Upper lobe of left lung (tissue), 4 donors: ENCODE measurements around the gene KIRREL3.

Experiments
- POLR2A ChIP-seq, 4 donors: fragments of 450-650 bp; IDR thresholded peaks; one replicate each; pipeline ENCODE4 v1.5.1; 2016 to 2017; ENCODE audit warnings: antibody characterized with exemption in 4 of 4, mild to moderate bottlenecking in 2 of 4
- TF ChIP-seq, protein P1 (sequence below), 6 experiments: fragments of 450-650 bp in 4 of 6; fragments of 200-600 bp in 2 of 6; sonication (generic) in 2 of 6; IDR thresholded peaks; one replicate each; pipeline ENCODE4 v1.5.1; 2016 to 2019; ENCODE audit warnings: antibody characterized with exemption in 6 of 6

DNA sequence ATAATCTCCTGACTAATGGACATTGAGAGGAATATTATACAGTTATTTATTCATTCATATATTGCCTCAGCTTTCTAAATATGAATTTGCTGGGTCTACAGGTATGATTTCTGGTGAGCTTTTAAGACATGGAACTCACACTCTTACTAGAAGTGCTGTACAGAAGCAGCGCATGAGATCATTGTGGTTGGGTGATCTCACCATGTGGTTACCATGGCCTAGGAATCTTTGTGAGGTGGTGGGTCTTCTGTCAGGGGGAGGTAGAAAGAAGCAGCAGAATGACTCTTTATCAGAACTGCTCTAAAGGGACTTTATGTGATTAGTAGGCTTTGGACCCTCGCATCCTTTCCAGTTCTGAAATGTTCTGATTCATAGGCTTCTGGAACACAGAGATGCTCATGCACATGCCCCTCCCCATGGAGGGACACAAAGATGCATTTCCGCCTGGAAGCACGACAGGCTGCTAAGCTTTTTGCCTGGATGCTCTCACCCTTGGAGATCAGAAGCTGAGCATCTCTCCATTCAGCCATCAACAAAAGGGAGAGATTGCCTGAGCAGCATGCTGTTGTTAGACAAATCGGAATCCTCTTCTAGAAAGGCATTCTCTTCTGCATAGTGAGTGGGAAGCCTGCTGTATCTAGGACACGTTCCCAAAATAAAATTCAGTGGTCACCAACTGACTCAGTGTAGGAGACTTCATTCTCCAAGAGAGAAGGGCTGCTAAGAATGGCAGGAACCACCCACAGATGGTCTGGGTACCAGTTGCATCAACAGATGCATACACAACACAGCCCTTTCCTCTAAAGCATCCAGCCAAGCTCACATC is 51.3 kb downstream of the KIRREL3 start:
- TF ChIP-seq, protein P1, sequence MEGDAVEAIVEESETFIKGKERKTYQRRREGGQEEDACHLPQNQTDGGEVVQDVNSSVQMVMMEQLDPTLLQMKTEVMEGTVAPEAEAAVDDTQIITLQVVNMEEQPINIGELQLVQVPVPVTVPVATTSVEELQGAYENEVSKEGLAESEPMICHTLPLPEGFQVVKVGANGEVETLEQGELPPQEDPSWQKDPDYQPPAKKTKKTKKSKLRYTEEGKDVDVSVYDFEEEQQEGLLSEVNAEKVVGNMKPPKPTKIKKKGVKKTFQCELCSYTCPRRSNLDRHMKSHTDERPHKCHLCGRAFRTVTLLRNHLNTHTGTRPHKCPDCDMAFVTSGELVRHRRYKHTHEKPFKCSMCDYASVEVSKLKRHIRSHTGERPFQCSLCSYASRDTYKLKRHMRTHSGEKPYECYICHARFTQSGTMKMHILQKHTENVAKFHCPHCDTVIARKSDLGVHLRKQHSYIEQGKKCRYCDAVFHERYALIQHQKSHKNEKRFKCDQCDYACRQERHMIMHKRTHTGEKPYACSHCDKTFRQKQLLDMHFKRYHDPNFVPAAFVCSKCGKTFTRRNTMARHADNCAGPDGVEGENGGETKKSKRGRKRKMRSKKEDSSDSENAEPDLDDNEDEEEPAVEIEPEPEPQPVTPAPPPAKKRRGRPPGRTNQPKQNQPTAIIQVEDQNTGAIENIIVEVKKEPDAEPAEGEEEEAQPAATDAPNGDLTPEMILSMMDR (IDR thresholded peaks at IDR 0.05) = no peak
- no peak for TF ChIP-seq POLR2A (IDR thresholded peaks at IDR 0.05)
